Gastroesophageal sphincter (tissue), 3 donors: ENCODE data around the gene AGTPBP1.
"Not testable (repeated sequence)": the region's sequence is repeated elsewhere in the genome, so short reads cannot be mapped to it uniquely, and the experiment has no call there.

ENCODE experiments used
- CTCF ChIP-seq, 4 experiments: fragments of 200-600 bp in 2 of 4; fragments of 450-650 bp in 2 of 4; sonication (generic) in 1 of 4; IDR thresholded peaks; one replicate each; pipeline ENCODE4 v1.5.1; 2017 to 2019; ENCODE audit warnings: antibody characterized with exemption in 4 of 4, mild to moderate bottlenecking in 2 of 4, moderate library complexity in 2 of 4
- POLR2A ChIP-seq, 2 donors: fragments of 450-650 bp; IDR thresholded peaks; one replicate each; pipeline ENCODE4 v1.6.1; 2017; ENCODE audit warnings: antibody characterized with exemption in 2 of 2, mild to moderate bottlenecking in 2 of 2, moderate library complexity in 1 of 2

GRCh38 chr9:85761802-85762201 is 20.0 kb upstream of the AGTPBP1 start:
- TF ChIP-seq CTCF, POLR2A (IDR thresholded peaks at IDR 0.05): not testable (repeated sequence)
